Measurements from ENCODE around the gene RPH3AL.

The RPH3AL gene

DNA sequence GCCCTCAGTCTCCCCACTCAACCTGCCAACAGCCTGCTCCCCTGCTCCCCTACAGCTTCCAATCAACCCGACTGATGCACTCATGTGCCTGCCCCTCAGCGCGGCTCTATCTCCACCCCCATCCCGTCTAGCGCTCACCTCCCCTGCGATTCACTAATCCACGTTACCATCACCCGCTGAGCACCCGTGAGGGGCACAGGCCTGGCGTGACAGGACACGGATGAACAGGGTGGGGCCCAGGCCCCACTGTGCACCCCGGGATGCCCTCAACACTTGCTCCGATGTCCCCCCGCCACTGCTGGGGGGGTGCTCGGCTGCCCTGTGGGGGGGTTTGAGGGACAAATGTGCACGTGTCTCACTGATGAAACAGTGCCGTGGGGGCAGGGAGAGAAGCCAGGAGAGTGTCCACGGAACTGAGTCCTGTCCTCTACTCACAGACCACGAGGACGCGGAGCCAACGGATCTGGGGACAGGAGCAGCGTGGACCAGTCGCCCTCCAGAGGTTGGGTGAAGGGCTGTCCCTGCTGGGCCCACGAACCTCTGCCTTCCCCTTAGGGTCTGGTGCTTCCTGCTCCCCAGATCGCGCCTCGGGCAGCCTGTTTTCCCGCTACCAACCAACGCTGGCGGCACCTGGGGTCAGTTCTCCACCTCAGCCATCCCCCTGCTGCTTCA, 66.7 kb downstream of the RPH3AL start (continued):
- TF ChIP-seq, protein P1, sequence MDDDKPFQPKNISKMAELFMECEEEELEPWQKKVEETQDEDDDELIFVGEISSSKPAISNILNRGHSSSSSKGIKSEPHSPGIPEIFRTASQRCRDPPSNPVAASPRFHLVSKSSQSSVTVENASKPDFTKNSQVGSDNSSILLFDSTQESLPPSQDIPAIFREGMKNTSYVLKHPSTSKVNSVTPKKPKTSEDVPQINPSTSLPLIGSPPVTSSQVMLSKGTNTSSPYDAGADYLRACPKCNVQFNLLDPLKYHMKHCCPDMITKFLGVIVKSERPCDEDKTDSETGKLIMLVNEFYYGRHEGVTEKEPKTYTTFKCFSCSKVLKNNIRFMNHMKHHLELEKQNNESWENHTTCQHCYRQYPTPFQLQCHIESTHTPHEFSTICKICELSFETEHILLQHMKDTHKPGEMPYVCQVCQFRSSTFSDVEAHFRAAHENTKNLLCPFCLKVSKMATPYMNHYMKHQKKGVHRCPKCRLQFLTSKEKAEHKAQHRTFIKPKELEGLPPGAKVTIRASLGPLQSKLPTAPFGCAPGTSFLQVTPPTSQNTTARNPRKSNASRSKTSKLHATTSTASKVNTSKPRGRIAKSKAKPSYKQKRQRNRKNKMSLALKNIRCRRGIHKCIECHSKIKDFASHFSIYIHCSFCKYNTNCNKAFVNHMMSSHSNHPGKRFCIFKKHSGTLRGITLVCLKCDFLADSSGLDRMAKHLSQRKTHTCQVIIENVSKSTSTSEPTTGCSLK (tag by site-specific recombination; IDR thresholded peaks at IDR 0.05) = no peak
- TF ChIP-seq YY2 (tag by site-specific recombination; IDR thresholded peaks at IDR 0.05) (no peak), ZNF169 (tag by site-specific recombination; IDR thresholded peaks at IDR 0.05) (no peak), KLF9 (tag by site-specific recombination; IDR thresholded peaks at IDR 0.05; ENCODE audit: low read depth) (no peak), ZBTB1 (tag by site-specific recombination; IDR thresholded peaks at IDR 0.05) (no peak)

DNA sequence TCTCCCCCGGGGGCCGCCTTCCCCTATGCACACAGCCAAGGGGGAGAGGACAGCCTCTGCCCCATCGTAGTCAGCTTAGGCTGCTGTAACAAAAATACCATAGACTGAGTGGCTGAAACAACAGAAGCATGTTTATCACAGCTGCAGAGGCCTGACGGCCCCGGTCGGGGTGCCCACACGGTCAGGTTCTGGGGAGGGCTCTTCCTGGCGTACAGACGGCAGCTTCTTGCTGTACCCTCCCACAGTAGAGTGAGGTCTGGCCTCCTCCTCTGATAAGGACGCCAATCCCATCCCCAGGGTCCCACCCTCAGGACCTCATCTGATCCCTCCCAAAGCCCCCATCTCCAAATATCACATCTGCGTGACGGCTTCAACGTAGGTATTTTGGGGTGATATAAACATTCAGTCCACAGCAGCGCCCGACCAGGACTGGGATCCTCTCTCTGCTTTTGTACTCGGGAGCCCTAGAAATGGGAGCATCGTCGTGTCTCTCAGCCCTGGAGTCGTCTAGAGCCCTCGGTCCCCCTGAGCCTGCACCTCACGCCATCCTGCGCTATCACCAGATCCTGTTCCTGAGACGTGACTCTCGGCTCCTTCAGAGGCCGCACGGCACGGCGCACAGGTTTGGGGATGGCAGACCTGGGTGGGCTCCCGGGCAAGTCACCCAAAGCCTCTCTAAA, 67.8 kb downstream of the RPH3AL start:
- H3K9me3 ChIP-seq (ENCODE audit: control insufficient read depth, insufficient read depth, low read depth, low read length) = no peaks in the 10 kb centered on the region
- CTCF ChIA-PET = interaction anchor here (0.6 kb wide), 1 partner anchor 54 kb away, joined by 3 read pairs; no protein-coding TSS in a partner anchor

More for the DNA sequence above, 67.8 kb downstream of the RPH3AL start:
- Histone ChIP-seq H3K36me3 (ENCODE audit: control insufficient read depth in 2 of 2, insufficient read depth in 1 of 2, low read length in 2 of 2) (no peaks in the 10 kb centered on the region), H3K4me3 (ENCODE audit: low read depth, low read length) (no peak overlapping the region), H3K4me1 (ENCODE audit: control insufficient read depth, insufficient read depth, low read length) (no peaks in the 10 kb centered on the region), H3K27ac (ENCODE audit: extremely low read depth, low read depth, low read length) (no peak overlapping the region)
- POLR2A ChIA-PET = no interaction called here
- TF ChIP-seq OVOL3 (tag by site-specific recombination; IDR thresholded peaks at IDR 0.05) (no peak), ZFP37 (tag by site-specific recombination; IDR thresholded peaks at IDR 0.05) (no peak), ZNF391 (tag by site-specific recombination; IDR thresholded peaks at IDR 0.05; ENCODE audit: borderline replicate concordance, low read depth) (no peak), MEIS1 (CRISPR knock-in tag; IDR thresholded peaks at IDR 0.05; ENCODE audit: borderline replicate concordance) (no peak), GLI4 (tag by site-specific recombination; IDR thresholded peaks at IDR 0.05) (no peak), ZNF501 (tag by site-specific recombination; IDR thresholded peaks at IDR 0.05) (no peak)
- TF ChIP-seq, protein P2, sequence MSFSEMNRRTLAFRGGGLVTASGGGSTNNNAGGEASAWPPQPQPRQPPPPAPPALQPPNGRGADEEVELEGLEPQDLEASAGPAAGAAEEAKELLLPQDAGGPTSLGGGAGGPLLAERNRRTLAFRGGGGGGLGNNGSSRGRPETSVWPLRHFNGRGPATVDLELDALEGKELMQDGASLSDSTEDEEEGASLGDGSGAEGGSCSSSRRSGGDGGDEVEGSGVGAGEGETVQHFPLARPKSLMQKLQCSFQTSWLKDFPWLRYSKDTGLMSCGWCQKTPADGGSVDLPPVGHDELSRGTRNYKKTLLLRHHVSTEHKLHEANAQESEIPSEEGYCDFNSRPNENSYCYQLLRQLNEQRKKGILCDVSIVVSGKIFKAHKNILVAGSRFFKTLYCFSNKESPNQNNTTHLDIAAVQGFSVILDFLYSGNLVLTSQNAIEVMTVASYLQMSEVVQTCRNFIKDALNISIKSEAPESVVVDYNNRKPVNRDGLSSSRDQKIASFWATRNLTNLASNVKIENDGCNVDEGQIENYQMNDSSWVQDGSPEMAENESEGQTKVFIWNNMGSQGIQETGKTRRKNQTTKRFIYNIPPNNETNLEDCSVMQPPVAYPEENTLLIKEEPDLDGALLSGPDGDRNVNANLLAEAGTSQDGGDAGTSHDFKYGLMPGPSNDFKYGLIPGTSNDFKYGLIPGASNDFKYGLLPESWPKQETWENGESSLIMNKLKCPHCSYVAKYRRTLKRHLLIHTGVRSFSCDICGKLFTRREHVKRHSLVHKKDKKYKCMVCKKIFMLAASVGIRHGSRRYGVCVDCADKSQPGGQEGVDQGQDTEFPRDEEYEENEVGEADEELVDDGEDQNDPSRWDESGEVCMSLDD (tag by site-specific recombination; IDR thresholded peaks at IDR 0.05) = no peak
- TF ChIP-seq, protein P3, sequence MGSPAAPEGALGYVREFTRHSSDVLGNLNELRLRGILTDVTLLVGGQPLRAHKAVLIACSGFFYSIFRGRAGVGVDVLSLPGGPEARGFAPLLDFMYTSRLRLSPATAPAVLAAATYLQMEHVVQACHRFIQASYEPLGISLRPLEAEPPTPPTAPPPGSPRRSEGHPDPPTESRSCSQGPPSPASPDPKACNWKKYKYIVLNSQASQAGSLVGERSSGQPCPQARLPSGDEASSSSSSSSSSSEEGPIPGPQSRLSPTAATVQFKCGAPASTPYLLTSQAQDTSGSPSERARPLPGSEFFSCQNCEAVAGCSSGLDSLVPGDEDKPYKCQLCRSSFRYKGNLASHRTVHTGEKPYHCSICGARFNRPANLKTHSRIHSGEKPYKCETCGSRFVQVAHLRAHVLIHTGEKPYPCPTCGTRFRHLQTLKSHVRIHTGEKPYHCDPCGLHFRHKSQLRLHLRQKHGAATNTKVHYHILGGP (tag by site-specific recombination; IDR thresholded peaks at IDR 0.05) = no peak
- TF ChIP-seq, protein P4, sequence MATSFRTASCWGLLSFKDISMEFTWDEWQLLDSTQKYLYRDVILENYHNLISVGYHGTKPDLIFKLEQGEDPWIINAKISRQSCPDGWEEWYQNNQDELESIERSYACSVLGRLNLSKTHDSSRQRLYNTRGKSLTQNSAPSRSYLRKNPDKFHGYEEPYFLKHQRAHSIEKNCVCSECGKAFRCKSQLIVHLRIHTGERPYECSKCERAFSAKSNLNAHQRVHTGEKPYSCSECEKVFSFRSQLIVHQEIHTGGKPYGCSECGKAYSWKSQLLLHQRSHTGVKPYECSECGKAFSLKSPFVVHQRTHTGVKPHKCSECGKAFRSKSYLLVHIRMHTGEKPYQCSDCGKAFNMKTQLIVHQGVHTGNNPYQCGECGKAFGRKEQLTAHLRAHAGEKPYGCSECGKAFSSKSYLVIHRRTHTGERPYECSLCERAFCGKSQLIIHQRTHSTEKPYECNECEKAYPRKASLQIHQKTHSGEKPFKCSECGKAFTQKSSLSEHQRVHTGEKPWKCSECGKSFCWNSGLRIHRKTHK (tag by site-specific recombination; IDR thresholded peaks at IDR 0.05) = no peak
- TF ChIP-seq, protein P5, sequence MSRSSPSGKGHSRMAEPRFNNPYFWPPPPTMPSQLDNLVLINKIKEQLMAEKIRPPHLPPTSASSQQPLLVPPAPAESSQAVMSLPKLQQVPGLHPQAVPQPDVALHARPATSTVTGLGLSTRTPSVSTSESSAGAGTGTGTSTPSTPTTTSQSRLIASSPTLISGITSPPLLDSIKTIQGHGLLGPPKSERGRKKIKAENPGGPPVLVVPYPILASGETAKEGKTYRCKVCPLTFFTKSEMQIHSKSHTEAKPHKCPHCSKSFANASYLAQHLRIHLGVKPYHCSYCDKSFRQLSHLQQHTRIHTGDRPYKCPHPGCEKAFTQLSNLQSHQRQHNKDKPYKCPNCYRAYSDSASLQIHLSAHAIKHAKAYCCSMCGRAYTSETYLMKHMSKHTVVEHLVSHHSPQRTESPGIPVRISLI (tag by site-specific recombination; IDR thresholded peaks at IDR 0.05) = no peak
